H9 (cell line): ENCODE measurements around the gene HIGD1B. TPM values are rescaled to one million over a fixed set of nuclear protein-coding genes. Genes with fewer than 3 reads are reported as not detected.

Experiments used
- DNase-seq: peaks from one replicate; pipeline ENCODE4 v3.0.0-alpha.2; 2017
- H2AFZ ChIP-seq: one replicate; pipeline ENCODE4 v1.6.1; 2013; ENCODE audit warnings: mild to moderate bottlenecking, low read length, control low read depth, moderate library complexity
- H2AK5ac ChIP-seq: 2 replicates; pipeline ENCODE4 v1.6.1; 2013; ENCODE audit warnings: low read length, control low read depth, mixed read lengths; ENCODE audit not compliant: insufficient read length
- H2BK120ac ChIP-seq: one replicate; pipeline ENCODE4 v1.6.1; 2013; ENCODE audit warnings: low read depth, mild to moderate bottlenecking, low read length, control low read depth, inconsistent platforms; ENCODE audit not compliant: poor library complexity, severe bottlenecking
- H2BK12ac ChIP-seq: 2 replicates; pipeline ENCODE4 v1.6.1; 2013; ENCODE audit warnings: low read length, control low read depth, mixed read lengths, low read depth; ENCODE audit not compliant: insufficient read length
- H2BK15ac ChIP-seq: 2 replicates; pipeline ENCODE4 v1.6.1; 2013; ENCODE audit warnings: low read depth, low read length, control low read depth
- H2BK20ac ChIP-seq: one replicate; pipeline ENCODE4 v1.6.1; 2013; ENCODE audit warnings: low read depth, mild to moderate bottlenecking, low read length, control low read depth, inconsistent platforms; ENCODE audit not compliant: poor library complexity, severe bottlenecking
- H2BK5ac ChIP-seq: 2 replicates; pipeline ENCODE4 v1.6.1; 2013; ENCODE audit warnings: low read length, control low read depth, mixed read lengths; ENCODE audit not compliant: insufficient read length
- H3K14ac ChIP-seq: 2 replicates; pipeline ENCODE4 v1.6.1; 2013; ENCODE audit warnings: low read length, control low read depth; ENCODE audit not compliant: insufficient read depth
- H3K18ac ChIP-seq: 2 replicates; pipeline ENCODE4 v1.6.1; 2013; ENCODE audit warnings: low read depth, mild to moderate bottlenecking, mixed read lengths, low read length, control low read depth; ENCODE audit not compliant: insufficient read length
- H3K23ac ChIP-seq: 2 replicates; pipeline ENCODE4 v1.6.1; 2013; ENCODE audit warnings: low read length, control low read depth, mixed read lengths, low read depth; ENCODE audit not compliant: insufficient read length
- H3K23me2 ChIP-seq: 2 replicates; pipeline ENCODE4 v1.6.1; 2013; ENCODE audit warnings: low read depth, mild to moderate bottlenecking, mixed read lengths, low read length, control low read depth; ENCODE audit not compliant: insufficient read length, poor library complexity, severe bottlenecking
- H3K27ac ChIP-seq: 2 replicates; pipeline ENCODE4 v1.5.1; 2013; ENCODE audit warnings: low read length, control low read depth, mixed read lengths, low read depth; ENCODE audit not compliant: insufficient read length
- H3K27me3 ChIP-seq: 2 replicates; pipeline ENCODE4 v1.6.1; 2013; ENCODE audit warnings: low read length, control low read depth, inconsistent platforms; ENCODE audit not compliant: insufficient read depth
- H3K4ac ChIP-seq: 2 replicates; pipeline ENCODE4 v1.6.1; 2013; ENCODE audit warnings: low read depth, mild to moderate bottlenecking, control low read depth, inconsistent platforms, low read length, moderate library complexity
- H3K4me1 ChIP-seq: 2 replicates; pipeline ENCODE4 v1.6.1; 2013; ENCODE audit warnings: low read length, control low read depth, inconsistent platforms; ENCODE audit not compliant: insufficient read depth
- H3K4me2 ChIP-seq: 2 replicates; pipeline ENCODE4 v1.6.1; 2013; ENCODE audit warnings: low read length, control low read depth, mixed read lengths; ENCODE audit not compliant: insufficient read length, insufficient read depth
- H3K56ac ChIP-seq: 2 replicates; pipeline ENCODE4 v1.6.1; 2013; ENCODE audit warnings: low read depth, mild to moderate bottlenecking, mixed read lengths, low read length, control low read depth; ENCODE audit not compliant: insufficient read length
- H3K79me1 ChIP-seq: 2 replicates; pipeline ENCODE4 v1.6.1; 2013; ENCODE audit warnings: low read depth, mild to moderate bottlenecking, moderate library complexity, low read length, control low read depth, inconsistent platforms; ENCODE audit not compliant: insufficient read depth, poor library complexity, severe bottlenecking
- H3K79me2 ChIP-seq: 2 replicates; pipeline ENCODE4 v1.6.1; 2013; ENCODE audit warnings: low read length, control low read depth, inconsistent platforms; ENCODE audit not compliant: insufficient read depth
- H3K9ac ChIP-seq: 2 replicates; pipeline ENCODE4 v1.6.1; 2013; ENCODE audit warnings: low read length, control low read depth, mixed read lengths; ENCODE audit not compliant: insufficient read length; ENCODE audit errors: extremely low read depth
- H3K9me3 ChIP-seq: one replicate; pipeline ENCODE4 v1.6.1; 2013; ENCODE audit warnings: low read depth, low read length, inconsistent platforms; ENCODE audit not compliant: control insufficient read depth
- H3T11ph ChIP-seq: one replicate; pipeline ENCODE4 v1.6.1; 2013; ENCODE audit warnings: mild to moderate bottlenecking, low read length, control low read depth, inconsistent platforms
- H4K20me1 ChIP-seq: one replicate; pipeline ENCODE4 v1.6.1; 2013; ENCODE audit not compliant: control insufficient read depth, insufficient read length, insufficient read depth
- H4K5ac ChIP-seq: 2 replicates; pipeline ENCODE4 v1.6.1; 2013; ENCODE audit warnings: low read depth, mild to moderate bottlenecking, mixed read lengths, low read length, control low read depth; ENCODE audit not compliant: insufficient read length
- H4K8ac ChIP-seq: replicated peaks from 2 replicates; pipeline ENCODE4 v1.6.1; 2013; ENCODE audit warnings: low read length, control low read depth, mixed read lengths, low read depth; ENCODE audit not compliant: insufficient read length
- H4K91ac ChIP-seq: 2 replicates; pipeline ENCODE4 v1.6.1; 2013; ENCODE audit warnings: low read depth, mild to moderate bottlenecking, moderate library complexity, mixed read lengths, low read length, control low read depth; ENCODE audit not compliant: insufficient read length
- H3K27ac Mint-ChIP-seq, 3 experiments: 2 replicates in 2 of 3; 3 replicates in 1 of 3; pipeline ENCODE4 v1.8.0; 2020 to 2021; ENCODE audit warnings: mixed read lengths in 3 of 3, mild to moderate bottlenecking in 1 of 3, moderate library complexity in 1 of 3
- H3K27me3 Mint-ChIP-seq: 2 replicates; pipeline ENCODE4 v1.8.0; 2021; ENCODE audit warnings: low read depth, mild to moderate bottlenecking, moderate library complexity, mixed read lengths
- H3K36me3 Mint-ChIP-seq, 3 experiments: 2 replicates in 2 of 3; 3 replicates in 1 of 3; pipeline ENCODE4 v1.8.0; 2020 to 2021; ENCODE audit warnings: low read depth in 3 of 3, mixed read lengths in 3 of 3; ENCODE audit not compliant: insufficient read depth in 1 of 3
- H3K4me1 Mint-ChIP-seq, 2 experiments: 2 replicates each; pipeline ENCODE4 v1.8.0; 2020; ENCODE audit warnings: mixed read lengths in 2 of 2
- H3K4me3 Mint-ChIP-seq, 2 experiments: 2 replicates in 1 of 2; 3 replicates in 1 of 2; pipeline ENCODE4 v1.8.0; 2020 to 2021; ENCODE audit warnings: mild to moderate bottlenecking in 2 of 2, mixed read lengths in 2 of 2, moderate library complexity in 1 of 2
- H3K9me3 Mint-ChIP-seq, 2 experiments: 2 replicates in 1 of 2; 3 replicates in 1 of 2; pipeline ENCODE4 v1.8.0; 2020; ENCODE audit warnings: mild to moderate bottlenecking in 2 of 2, mixed read lengths in 2 of 2, moderate library complexity in 1 of 2
- CTCF ChIP-seq: fragments of 200-600 bp; sonication (generic); conservative IDR thresholded peaks from 3 replicates; pipeline ENCODE4 v1.8.0; 2021; ENCODE audit warnings: antibody characterized with exemption, mild to moderate bottlenecking
- WGBS: extraction: QIAGEN DNeasy Blood & Tissue Kit; methylation state at CpG from one replicate; pipeline ENCODE4 v1.1.7; 2013; ENCODE audit warnings: missing lambda C conversion rate, low lambda C conversion rate, mixed read lengths; ENCODE audit not compliant: insufficient read length; ENCODE audit errors: extremely low coverage; 5-methylcytosine and 5-hydroxymethylcytosine counted together
- total RNA-seq: library from RNA; stranded (reverse); gene quantifications from 2 replicates; pipeline ENCODE4 v1.2.1, GENCODE V29; 2021

The HIGD1B gene
- total RNA-seq, 1 experiment from 2014 or later: not detected

- Mint-ChIP-seq H3K27ac (peak overlapping the region in 1 of 3 experiments; percentile 19; a peak in 1 of 7 replicates), H3K36me3 (peaks cover 0 to 8% (median 0%) of the 10 kb centered on the region in 3 experiments; a peak in 2 of 7 replicates), H3K27me3 (peaks cover 6% of the 10 kb centered on the region), H3K4me3 (peak overlapping the region in 1 of 2 experiments; percentile 97; a peak in 2 of 5 replicates), H3K4me1 (peaks cover 24 to 33% of the 10 kb centered on the region in 2 experiments), H3K9me3 (peaks cover 0 to 7% of the 10 kb centered on the region in 2 experiments; a peak in 3 of 5 replicates)
- TF ChIP-seq CTCF: peak; percentile 35; the same call in 2 of the 3 replicates
- H3K23me2 ChIP-seq: peaks cover 8% of the 10 kb centered on the region
- no peak overlapping the region for H3K14ac ChIP-seq
- no peak overlapping the region for H3K56ac ChIP-seq
- no peaks in the 10 kb centered on the region for H3K79me1 ChIP-seq
- no peaks in the 10 kb centered on the region for H3K27me3 ChIP-seq
- H3K4ac ChIP-seq: no peak overlapping the region
- no peak overlapping the region for H4K5ac ChIP-seq
- no peak overlapping the region for H2BK15ac ChIP-seq
- no peak overlapping the region for H3K27ac ChIP-seq
- no peak overlapping the region for H3K9ac ChIP-seq
- no CpG with 5 or more reads among the region's 5 CpGs for WGBS
- no peak overlapping the region for H2AK5ac ChIP-seq
- no peak overlapping the region for H2BK20ac ChIP-seq
- no peaks in the 10 kb centered on the region for H3K9me3 ChIP-seq
- H4K91ac ChIP-seq: no peak overlapping the region
- H3K23ac ChIP-seq: no peak overlapping the region
- H3K79me2 ChIP-seq: peaks cover 12% of the 10 kb centered on the region; the same call in 1 of the 2 replicates
- H2BK12ac ChIP-seq: no peak overlapping the region
- no peaks in the 10 kb centered on the region; the same call in 1 of the 2 replicates for H3K4me1 ChIP-seq
- H2BK5ac ChIP-seq: no peak overlapping the region
- no peak overlapping the region for H3K18ac ChIP-seq
- no peaks in the 10 kb centered on the region for H4K20me1 ChIP-seq
- no peak overlapping the region for H2BK120ac ChIP-seq
- H2AFZ ChIP-seq: no peak overlapping the region
- DNase-seq: no peak
- no peak overlapping the region for H4K8ac ChIP-seq
- H3T11ph ChIP-seq: no peak overlapping the region
- H3K4me2 ChIP-seq: no peak overlapping the region
These were observed 14.9 kb upstream of the HIGD1B start for GRCh38 chr17:44832805-44833204.
